Left ventricle myocardium inferior (tissue), 1 donor: ENCODE measurements around the gene SLC22A7. TPM values are rescaled to one million over a fixed set of nuclear protein-coding genes. Genes with fewer than 3 reads are reported as not detected.

Experiments used
- DNase-seq: peaks from one replicate; pipeline ENCODE4 v3.0.0-alpha.2; 2020
- H3K27ac ChIP-seq: fragments of 200-600 bp; replicated peaks from 2 replicates; pipeline ENCODE4 v1.8.0; 2021
- H3K27me3 ChIP-seq: fragments of 200-600 bp; 2 replicates; pipeline ENCODE4 v1.8.0; 2021; ENCODE audit warnings: low read depth
- H3K36me3 ChIP-seq: fragments of 200-600 bp; 2 replicates; pipeline ENCODE4 v1.8.0; 2021
- H3K4me1 ChIP-seq: fragments of 200-600 bp; 2 replicates; pipeline ENCODE4 v1.8.0; 2021
- H3K4me3 ChIP-seq: fragments of 200-600 bp; 2 replicates; pipeline ENCODE4 v1.8.0; 2021; ENCODE audit warnings: mild to moderate bottlenecking, moderate library complexity
- H3K9me3 ChIP-seq: fragments of 200-600 bp; replicated peaks from 2 replicates; pipeline ENCODE4 v1.8.0; 2021
- CTCF ChIP-seq: fragments of 200-600 bp; IDR thresholded peaks from 2 replicates; pipeline ENCODE4 v1.8.0; 2021; ENCODE audit warnings: antibody characterized with exemption, mild to moderate bottlenecking, borderline replicate concordance
- intact Hi-C: fragments of 100-400 bp; cut with micrococcal nuclease; formaldehyde crosslinking; loops from one replicate; pipeline ENCODE4 v1.11.0; 2022
- total RNA-seq: library from RNA; stranded (reverse); fragmentation: NEBNext Ultra II Directional; extraction: Animal tissue kit (Norgen Biotek cat#: 25700); gene quantifications from one replicate; pipeline ENCODE4 v1.2.1, GENCODE V29; 2021
- donor health status: DM: no; HTN: yes; CAD: no; lungs with severe emphysema.

The SLC22A7 gene
- total RNA-seq, 1 donor from 2014 or later, result not detected

DNA sequence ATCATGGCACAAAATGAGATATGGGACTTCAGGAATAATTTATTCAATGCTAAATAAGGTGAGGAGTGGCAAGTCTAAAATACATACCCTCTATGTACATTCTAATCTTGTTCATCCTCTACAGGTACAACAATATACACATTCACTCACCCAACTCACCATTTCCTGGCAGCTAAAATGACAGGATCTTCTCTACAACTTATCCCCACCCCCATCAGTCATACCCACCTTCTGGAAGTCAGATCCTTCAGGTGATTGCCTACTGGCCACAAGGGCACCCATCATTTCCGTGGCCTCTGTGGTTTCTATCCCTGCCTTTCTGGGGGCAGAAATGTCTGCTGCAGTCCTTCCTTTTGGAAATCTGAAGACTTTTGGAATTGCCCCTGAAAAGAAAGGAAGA lies 33.4 kb downstream of the SLC22A7 start:
- no peak for DNase-seq
- Histone ChIP-seq H3K9me3 (no peaks in the 10 kb centered on the region), H3K27ac (no peak overlapping the region), H3K36me3 (no peaks in the 10 kb centered on the region), H3K27me3 (no peaks in the 10 kb centered on the region), H3K4me1 (peaks cover 24% of the 10 kb centered on the region), H3K4me3 (no peak overlapping the region)
- no peak for TF ChIP-seq CTCF
- intact Hi-C loops, result no loop called here

DNA sequence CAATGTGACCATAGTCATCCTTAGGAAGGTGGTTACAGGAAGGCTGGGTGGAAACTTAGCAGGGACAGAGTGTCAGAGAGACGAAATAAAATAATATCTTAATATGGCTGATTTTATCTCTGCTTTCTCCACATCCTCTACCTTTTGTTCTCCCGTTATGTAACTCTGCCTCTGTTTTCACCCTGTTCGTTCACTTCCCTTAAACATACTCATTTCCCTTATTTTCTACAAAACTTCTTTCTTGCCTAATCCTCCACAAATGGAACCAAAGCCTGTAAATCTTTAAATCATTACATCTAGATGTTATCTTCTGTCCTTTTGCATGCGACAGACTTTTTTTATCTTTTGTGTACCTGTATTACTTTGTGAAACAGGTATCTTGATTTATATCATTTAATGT lies 33.8 kb downstream of the SLC22A7 start:
- no peak overlapping the region for H3K27ac ChIP-seq
- no peaks in the 10 kb centered on the region for H3K36me3 ChIP-seq
- H3K9me3 ChIP-seq, result no peaks in the 10 kb centered on the region
- no peaks in the 10 kb centered on the region for H3K27me3 ChIP-seq
- intact Hi-C loops, result no loop called here
- no peak overlapping the region for H3K4me3 ChIP-seq
- TF ChIP-seq CTCF, result no peak
- no peak for DNase-seq
- peaks cover 26% of the 10 kb centered on the region for H3K4me1 ChIP-seq

DNA sequence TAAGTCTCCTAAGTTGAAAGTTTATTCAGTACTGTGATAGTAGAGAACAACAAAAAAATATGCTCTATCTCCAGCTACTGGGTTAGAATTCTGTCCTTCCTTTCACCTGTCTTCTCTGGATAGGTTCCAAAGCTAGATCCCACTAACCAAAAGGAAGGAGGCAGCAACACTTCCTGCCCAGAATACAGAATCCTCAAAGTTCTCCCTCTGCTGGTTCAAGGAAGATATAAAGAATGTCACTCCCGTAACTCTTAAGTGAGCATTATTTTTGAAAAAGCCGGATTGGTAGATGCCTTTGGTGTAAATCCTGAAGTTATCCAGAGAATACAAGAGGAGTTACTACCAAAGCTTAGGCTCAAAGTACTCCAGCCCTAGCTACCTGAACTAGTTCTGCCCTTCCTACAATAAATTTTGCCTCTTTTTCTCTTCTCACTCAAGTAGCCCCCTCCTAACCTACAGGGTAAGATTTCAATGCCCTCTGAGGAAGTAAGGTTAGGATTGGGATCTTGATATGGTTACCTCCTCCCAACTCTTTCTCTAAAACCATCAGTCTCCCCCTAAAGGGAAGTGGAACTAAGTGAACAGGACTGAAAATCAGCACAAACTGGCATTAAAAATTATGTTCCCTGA lies 36.5 kb downstream of the SLC22A7 start:
- Histone ChIP-seq H3K4me1 (peaks cover 15% of the 10 kb centered on the region), H3K27me3 (no peaks in the 10 kb centered on the region), H3K9me3 (no peaks in the 10 kb centered on the region), H3K27ac (peak overlapping the region; percentile 6), H3K4me3 (no peak overlapping the region), H3K36me3 (peaks cover 19% of the 10 kb centered on the region)
- intact Hi-C loops, result no loop called here
- no peak for DNase-seq
- peak; percentile 64 for TF ChIP-seq CTCF

- no peak for TF ChIP-seq CTCF
- intact Hi-C loops, result no loop called here
- Histone ChIP-seq H3K4me1 (peaks cover 15% of the 10 kb centered on the region), H3K27ac (no peak overlapping the region), H3K36me3 (peaks cover 28% of the 10 kb centered on the region), H3K4me3 (no peak overlapping the region), H3K9me3 (no peaks in the 10 kb centered on the region), H3K27me3 (no peaks in the 10 kb centered on the region)
- no peak for DNase-seq
Observed at GRCh38 chr6:43335469-43335868, 37.4 kb downstream of the SLC22A7 start.

- no peak for DNase-seq
- peaks cover 37% of the 10 kb centered on the region for H3K36me3 ChIP-seq
- peak overlapping the region; percentile 2 for H3K27ac ChIP-seq
- no peak overlapping the region for H3K4me3 ChIP-seq
- H3K9me3 ChIP-seq, result no peaks in the 10 kb centered on the region
- peaks cover 15% of the 10 kb centered on the region for H3K4me1 ChIP-seq
- H3K27me3 ChIP-seq, result no peaks in the 10 kb centered on the region
- intact Hi-C loops, result no loop called here
- TF ChIP-seq CTCF, result no peak
Observed at GRCh38 chr6:43336382-43336781, 38.3 kb downstream of the SLC22A7 start.

DNA sequence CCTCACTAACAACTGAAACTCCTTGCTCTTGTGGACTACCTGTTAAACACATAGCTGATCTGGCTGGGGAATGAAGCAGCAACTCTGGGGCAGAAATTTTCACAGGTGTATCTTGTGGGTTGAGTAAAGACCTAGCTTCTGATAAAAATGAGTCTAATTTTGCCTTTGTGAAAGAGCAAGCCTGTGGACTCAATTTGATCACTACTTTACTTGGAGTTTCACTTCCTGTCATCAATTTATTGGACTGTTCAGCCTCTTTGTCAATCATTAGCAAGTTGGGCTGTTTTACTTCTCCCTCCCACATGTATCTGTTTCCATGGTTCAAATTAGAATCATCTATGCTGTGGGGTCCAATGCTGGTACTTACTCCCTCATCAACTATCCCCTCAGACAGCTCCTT lies 40.2 kb downstream of the SLC22A7 start:
- H3K4me1 ChIP-seq, result peaks cover 15% of the 10 kb centered on the region
- H3K9me3 ChIP-seq, result no peaks in the 10 kb centered on the region
- intact Hi-C loops, result no loop called here
- peaks cover 55% of the 10 kb centered on the region for H3K36me3 ChIP-seq
- H3K27ac ChIP-seq, result no peak overlapping the region
- no peak for DNase-seq
- no peak overlapping the region for H3K4me3 ChIP-seq
- TF ChIP-seq CTCF, result no peak
- H3K27me3 ChIP-seq, result no peaks in the 10 kb centered on the region
